ENCODE data around the gene GPR25.

The GPR25 gene

DNA sequence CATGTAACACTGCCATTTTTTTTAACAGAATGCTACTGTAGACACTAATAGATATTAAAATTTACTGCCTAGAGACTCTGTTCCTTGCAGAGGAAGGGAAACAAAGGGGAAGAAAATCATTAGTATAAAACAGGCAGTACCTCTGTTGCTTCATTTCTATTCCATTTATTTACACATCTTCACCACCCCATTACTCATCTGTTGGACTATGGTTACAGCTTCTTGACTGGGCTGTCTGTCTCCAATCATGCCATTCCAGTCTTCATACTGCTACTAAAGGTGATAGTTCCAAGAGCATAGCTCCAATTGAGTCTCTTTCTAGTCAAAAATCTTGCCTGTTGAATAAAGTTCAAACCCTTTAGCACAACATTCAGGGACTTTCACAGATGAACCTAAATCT, 22.2 kb upstream of the GPR25 start:
- no peak for FAIRE-seq
- no peak for DNase-seq (ENCODE audit: insufficient read length, low spot score)
- TF ChIP-seq SPI1 (IDR thresholded peaks at IDR 0.05; ENCODE audit: low read depth, low read length) (no peak), TAF1 (IDR thresholded peaks at IDR 0.05; ENCODE audit: low read depth, low read length) (no peak), POU2F2 (IDR thresholded peaks at IDR 0.05; ENCODE audit: low read depth, low read length) (no peak), PAX5 (IDR thresholded peaks at IDR 0.05; ENCODE audit: insufficient read depth, low read length, severe bottlenecking) (no peak), POLR2A (IDR thresholded peaks at IDR 0.05; ENCODE audit: low read depth, low read length) (no peak), POLR2AphosphoS5 (IDR thresholded peaks at IDR 0.05; ENCODE audit: low read depth, low read length) (no peak)

GRCh38 chr1:200856716-200857357, 15.9 kb upstream of the GPR25 start:
- DNase-seq (ENCODE audit: insufficient read length, low spot score): no peak
- FAIRE-seq: no peak
- no peak for TF ChIP-seq TAF1 (IDR thresholded peaks at IDR 0.05; ENCODE audit: low read depth, low read length)
- TF ChIP-seq POLR2A (IDR thresholded peaks at IDR 0.05; ENCODE audit: low read depth, low read length): no peak
- TF ChIP-seq POLR2AphosphoS5 (IDR thresholded peaks at IDR 0.05; ENCODE audit: low read depth, low read length): no peak
- TF ChIP-seq PAX5 (IDR thresholded peaks at IDR 0.05; ENCODE audit: insufficient read depth, low read length, severe bottlenecking): no peak
- no peak for TF ChIP-seq SPI1 (IDR thresholded peaks at IDR 0.05; ENCODE audit: low read depth, low read length)
- no peak for TF ChIP-seq POU2F2 (IDR thresholded peaks at IDR 0.05; ENCODE audit: low read depth, low read length)

DNA sequence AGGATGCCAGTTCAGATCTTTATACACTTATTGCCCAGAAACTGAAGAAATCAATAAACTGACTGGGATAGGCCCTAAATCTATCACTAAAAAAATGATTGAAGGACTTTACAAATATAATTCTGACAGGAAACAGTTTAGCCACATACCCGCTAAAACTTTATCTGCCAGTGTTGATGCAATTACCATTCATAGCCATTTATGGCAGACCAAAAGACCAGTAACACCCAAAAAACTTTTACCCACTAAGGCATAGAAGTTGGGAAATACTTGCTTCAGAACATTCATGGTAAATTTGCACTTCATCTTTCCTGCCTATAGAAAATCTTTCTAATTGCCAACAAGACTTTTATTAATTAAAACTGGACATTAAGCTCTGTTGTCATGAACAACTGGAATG, 15.0 kb upstream of the GPR25 start:
- DNase-seq (ENCODE audit: insufficient read length, low spot score) (no peak), FAIRE-seq (no peak)
- TF ChIP-seq PAX5 (IDR thresholded peaks at IDR 0.05; ENCODE audit: insufficient read depth, low read length, severe bottlenecking): no peak
- no peak for TF ChIP-seq SPI1 (IDR thresholded peaks at IDR 0.05; ENCODE audit: low read depth, low read length)
- TF ChIP-seq TAF1 (IDR thresholded peaks at IDR 0.05; ENCODE audit: low read depth, low read length): no peak
- no peak for TF ChIP-seq POU2F2 (IDR thresholded peaks at IDR 0.05; ENCODE audit: low read depth, low read length)
- no peak for TF ChIP-seq POLR2AphosphoS5 (IDR thresholded peaks at IDR 0.05; ENCODE audit: low read depth, low read length)
- no peak for TF ChIP-seq POLR2A (IDR thresholded peaks at IDR 0.05; ENCODE audit: low read depth, low read length)

DNA sequence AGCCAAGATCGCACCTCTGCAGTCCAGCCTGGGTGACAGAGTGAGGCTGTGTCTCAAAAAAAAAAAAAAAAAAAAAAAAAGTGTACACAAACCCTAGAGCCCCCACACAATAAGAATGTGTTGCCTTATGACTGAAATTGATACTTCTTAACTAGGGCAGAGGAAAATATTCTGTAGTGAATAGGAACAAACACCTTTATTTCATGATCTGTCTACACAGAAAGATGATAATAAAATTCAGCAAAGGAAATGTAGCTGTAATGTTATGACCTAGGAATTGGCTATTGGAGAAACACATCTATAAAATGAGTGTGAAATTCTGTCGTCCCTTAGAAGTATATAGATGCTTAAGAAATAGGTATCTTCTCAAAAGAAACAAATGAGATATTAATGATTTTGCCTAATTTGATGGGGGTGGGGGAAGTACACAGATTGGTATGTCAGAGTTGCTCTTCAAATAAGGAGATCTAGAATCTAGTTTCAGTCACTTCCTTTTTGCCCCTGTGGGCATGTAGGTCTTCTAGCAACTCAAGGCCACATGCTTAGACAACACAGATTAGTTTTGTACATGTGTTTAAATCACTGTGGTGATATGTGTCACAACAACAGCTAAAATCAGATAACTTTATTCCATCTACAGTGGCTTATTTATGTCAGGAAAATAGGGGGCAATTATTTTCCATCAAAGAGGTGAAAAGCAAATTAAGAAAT, 10.7 kb upstream of the GPR25 start:
- no peak for DNase-seq (ENCODE audit: insufficient read length, low spot score)
- peak; percentile 92 for FAIRE-seq
- TF ChIP-seq PAX5 (IDR thresholded peaks at IDR 0.05; ENCODE audit: insufficient read depth, low read length, severe bottlenecking): no peak
- TF ChIP-seq SPI1 (IDR thresholded peaks at IDR 0.05; ENCODE audit: low read depth, low read length): peak; percentile 75
- peak; percentile 29; the same call in 1 of the 2 replicates for TF ChIP-seq POLR2AphosphoS5 (IDR thresholded peaks at IDR 0.05; ENCODE audit: low read depth, low read length)

- DNase-seq (ENCODE audit: insufficient read length, low spot score): no peak
- TF ChIP-seq SPI1 (IDR thresholded peaks at IDR 0.05; ENCODE audit: low read depth, low read length): peak; percentile 74
- TF ChIP-seq PAX5 (IDR thresholded peaks at IDR 0.05; ENCODE audit: insufficient read depth, low read length, severe bottlenecking): no peak
- peak; percentile 62 for FAIRE-seq
Measured at GRCh38 chr1:200862713-200863415, 9.9 kb upstream of the GPR25 start.

DNA sequence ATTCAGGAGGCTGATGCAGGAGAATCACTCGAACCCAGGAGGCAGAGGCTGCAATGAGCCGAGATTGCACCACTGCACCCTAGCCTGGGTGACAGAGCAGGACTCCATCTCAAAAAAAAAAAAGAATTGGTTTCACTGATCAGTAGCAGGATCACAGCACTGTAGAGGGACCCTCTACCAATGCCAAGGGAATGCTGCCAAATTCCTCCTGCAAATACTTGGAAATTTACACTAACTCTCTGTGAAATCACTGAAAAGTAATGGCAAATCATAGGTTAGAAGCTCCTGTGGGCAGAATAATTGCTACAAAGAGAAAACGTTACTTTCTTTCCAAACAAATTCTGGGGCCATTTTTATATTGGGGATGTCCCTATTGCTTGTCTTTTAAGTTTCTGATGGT, 6.7 kb upstream of the GPR25 start:
- FAIRE-seq: no peak
- no peak for DNase-seq (ENCODE audit: insufficient read length, low spot score)
- no peak for TF ChIP-seq PAX5 (IDR thresholded peaks at IDR 0.05; ENCODE audit: insufficient read depth, low read length, severe bottlenecking)
- TF ChIP-seq POU2F2 (IDR thresholded peaks at IDR 0.05; ENCODE audit: low read depth, low read length): no peak
- TF ChIP-seq TAF1 (IDR thresholded peaks at IDR 0.05; ENCODE audit: low read depth, low read length): no peak
- TF ChIP-seq SPI1 (IDR thresholded peaks at IDR 0.05; ENCODE audit: low read depth, low read length): no peak
- no peak for TF ChIP-seq POLR2AphosphoS5 (IDR thresholded peaks at IDR 0.05; ENCODE audit: low read depth, low read length)
- TF ChIP-seq POLR2A (IDR thresholded peaks at IDR 0.05; ENCODE audit: low read depth, low read length): no peak

DNA sequence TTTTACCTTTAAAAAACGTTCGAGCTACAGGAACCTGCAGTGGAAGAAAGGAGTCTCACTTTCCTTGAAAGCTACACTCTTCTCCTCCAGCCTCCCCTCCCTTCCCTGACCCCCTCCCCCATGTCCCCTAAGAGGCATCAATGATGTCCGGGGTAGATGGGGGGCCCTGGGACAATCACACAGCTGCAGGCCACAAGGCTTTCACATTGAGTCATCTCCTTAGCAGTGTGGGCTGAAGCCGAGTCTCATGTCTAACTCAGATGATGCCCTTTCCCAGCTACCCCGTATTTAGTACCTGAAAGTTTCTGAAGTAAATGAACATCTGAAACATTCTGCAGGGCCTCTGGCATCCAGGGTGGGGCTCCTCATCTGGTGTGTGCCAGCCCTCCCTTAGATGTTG, 6.3 kb upstream of the GPR25 start:
- peak; percentile 46 for DNase-seq (ENCODE audit: insufficient read length, low spot score)
- peak; percentile 75; the same call in 1 of the 2 replicates for TF ChIP-seq POU2F2 (IDR thresholded peaks at IDR 0.05; ENCODE audit: low read depth, low read length)
- TF ChIP-seq POLR2A (IDR thresholded peaks at IDR 0.05; ENCODE audit: low read depth, low read length): no peak
- peak; percentile 98 for FAIRE-seq

GRCh38 chr1:200867018-200867811, 5.6 kb upstream of the GPR25 start:
- no peak for DNase-seq (ENCODE audit: insufficient read length, low spot score)
- TF ChIP-seq POLR2A (IDR thresholded peaks at IDR 0.05; ENCODE audit: low read depth, low read length): no peak
- no peak for TF ChIP-seq PAX5 (IDR thresholded peaks at IDR 0.05; ENCODE audit: insufficient read depth, low read length, severe bottlenecking)
- no peak for FAIRE-seq

- DNase-seq (ENCODE audit: insufficient read length, low spot score) (no peak), FAIRE-seq (no peak)
- no peak for TF ChIP-seq TAF1 (IDR thresholded peaks at IDR 0.05; ENCODE audit: low read depth, low read length)
- peak; percentile 35; the same call in 1 of the 2 replicates for TF ChIP-seq SPI1 (IDR thresholded peaks at IDR 0.05; ENCODE audit: low read depth, low read length)
Measured at GRCh38 chr1:200869376-200869752, 3.4 kb upstream of the GPR25 start.
